HepG2 (cell line): ENCODE results near the gene GMCL2. TPM values are rescaled to one million over a fixed set of nuclear protein-coding genes. Genes with fewer than 3 reads are reported as not detected.

ENCODE experiments used
- ATAC-seq: fragments of 200-7000 bp; cut with Tn5 transposase; 3 replicates; pipeline ENCODE4 v1.9.1; 2020; ENCODE audit warnings: mild to moderate bottlenecking, moderate library complexity
- BruUV-seq: library from RNA; stranded (reverse); fragments of 400-500 nt; replicated peaks from 2 replicates; lab custom pipeline; 2021; lab: Mats Ljungman, UMichigan
- CTCF ChIA-PET: fragments of 300-600 bp; formaldehyde crosslinking; extraction: SDS; loops from one replicate; lab custom pipeline; 2021; ENCODE audit warnings: low total read pairs, inconsistent platforms, low intra/inter-chr PET ratio; lab: Yijun Ruan, JAX
- POLR2A ChIA-PET: fragments of 350-600 bp; sonication (Branson Sonifier 250); formaldehyde crosslinking; loops from one replicate; lab custom pipeline; 2020; ENCODE audit warnings: antibody characterized with exemption, inconsistent platforms; lab: Yijun Ruan, JAX
- DNase-seq: peaks from one replicate; pipeline ENCODE4 v3.0.0-alpha.2; 2015; ENCODE audit warnings: low spot score
- FAIRE-seq: peaks from 3 replicates; lab custom pipeline; 2011; peaks lifted over from hg19 to GRCh38; lab: Jason Lieb, UNC
- H2AFZ ChIP-seq: one replicate; pipeline ENCODE4 v1.6.1; 2011; ENCODE audit warnings: low read length, inconsistent platforms
- H3K27ac ChIP-seq: fragments of 300-600 bp; 3 replicates; pipeline ENCODE4 v1.8.0; 2011; ENCODE audit warnings: mixed run types, mild to moderate bottlenecking, mixed read lengths, low read length, inconsistent platforms; ENCODE audit not compliant: insufficient read depth; ENCODE audit errors: extremely low read length
- H3K27me3 ChIP-seq, 2 experiments: fragments of 200-600 bp in 1 of 2; 2 replicates in 1 of 2; 3 replicates in 1 of 2; pipeline versions ENCODE4 v1.6.0 to v1.8.0; 2011; ENCODE audit warnings: low read length in 2 of 2, mild to moderate bottlenecking in 2 of 2, moderate library complexity in 2 of 2, inconsistent platforms in 1 of 2; ENCODE audit not compliant: insufficient read depth in 2 of 2, control insufficient read depth in 1 of 2
- H3K36me3 ChIP-seq, 2 experiments: fragments of 200-600 bp in 1 of 2; replicated peaks in 1 of 2; 2 replicates in 1 of 2; 3 replicates in 1 of 2; pipeline versions ENCODE4 v1.5.1 to v1.8.0; 2011; ENCODE audit warnings: low read length in 2 of 2, inconsistent platforms in 1 of 2; ENCODE audit not compliant: insufficient read depth in 2 of 2, control insufficient read depth in 1 of 2
- H3K4me1 ChIP-seq: 2 replicates; pipeline ENCODE4 v1.5.1; 2012; ENCODE audit warnings: low read length, inconsistent platforms; ENCODE audit not compliant: insufficient read depth
- H3K4me2 ChIP-seq: 2 replicates; pipeline ENCODE4 v1.6.0; 2011; ENCODE audit warnings: low read depth, low read length, inconsistent platforms
- H3K4me3 ChIP-seq, 3 experiments: fragments of 200-600 bp in 1 of 3; sonication (generic), shearing (Covaris generic) in 1 of 3; replicated peaks in 1 of 3; 2 replicates each; pipeline ENCODE4 v1.5.1; 2011 to 2016; ENCODE audit warnings: low read length in 3 of 3, inconsistent platforms in 2 of 3, low read depth in 2 of 3, mild to moderate bottlenecking in 2 of 3, control low read depth in 1 of 3, mixed read lengths in 1 of 3; ENCODE audit not compliant: insufficient read depth in 1 of 3
- H3K79me2 ChIP-seq: one replicate; pipeline ENCODE4 v1.6.1; 2011; ENCODE audit warnings: low read length, inconsistent platforms; ENCODE audit not compliant: insufficient read depth
- H3K9ac ChIP-seq: 2 replicates; pipeline ENCODE4 v1.6.0; 2011; ENCODE audit warnings: mild to moderate bottlenecking, low read depth, low read length, inconsistent platforms; ENCODE audit not compliant: insufficient read depth
- H3K9me3 ChIP-seq: 2 replicates; pipeline ENCODE4 v1.5.1; 2012; ENCODE audit warnings: mild to moderate bottlenecking, low read length
- H4K20me1 ChIP-seq: 2 replicates; pipeline ENCODE4 v1.6.0; 2011; ENCODE audit warnings: inconsistent platforms, mild to moderate bottlenecking, low read length, moderate library complexity; ENCODE audit not compliant: insufficient read depth
- DBP ChIP-seq: sonication (generic); formaldehyde crosslinking; IDR thresholded peaks from 2 replicates; pipeline ENCODE4 v1.4.0; 2020; ENCODE audit warnings: missing genetic modification reagents; ENCODE audit errors: not compliant biosample characterization
- HNF4A ChIP-seq: sonication (generic); formaldehyde crosslinking; IDR thresholded peaks from 2 replicates; pipeline ENCODE4 v1.4.0; 2020; ENCODE audit warnings: missing genetic modification reagents
- NFAT5 ChIP-seq: sonication (generic); formaldehyde crosslinking; IDR thresholded peaks from 2 replicates; pipeline ENCODE4 v1.4.0; 2020; ENCODE audit warnings: missing genetic modification reagents
- PAX8 ChIP-seq: sonication (generic); formaldehyde crosslinking; IDR thresholded peaks from 2 replicates; pipeline ENCODE4 v1.8.0; 2022; ENCODE audit warnings: mild to moderate bottlenecking, missing genetic modification reagents, borderline replicate concordance
- POLR2A ChIP-seq, 2 experiments: IDR thresholded peaks; 2 replicates each; pipeline ENCODE4 v1.6.1; 2011; ENCODE audit warnings: low read depth in 2 of 2, low read length in 2 of 2, mild to moderate bottlenecking in 1 of 2, moderate library complexity in 1 of 2; ENCODE audit not compliant: insufficient read depth in 1 of 2
- SAFB2 ChIP-seq: sonication (generic); formaldehyde crosslinking; IDR thresholded peaks from 2 replicates; pipeline ENCODE4 v1.5.1; 2020; ENCODE audit warnings: missing genetic modification reagents, low read depth, mild to moderate bottlenecking, borderline replicate concordance
- ZNF484 ChIP-seq: sonication (generic); formaldehyde crosslinking; IDR thresholded peaks from 2 replicates; pipeline ENCODE4 v1.5.1; 2020; ENCODE audit warnings: mild to moderate bottlenecking, low read depth, missing genetic modification reagents, borderline replicate concordance
- ZNF724P ChIP-seq: sonication (generic); formaldehyde crosslinking; IDR thresholded peaks from 2 replicates; pipeline ENCODE4 v1.8.0; 2022; ENCODE audit warnings: missing genetic modification reagents, borderline replicate concordance
- WGBS: methylation state at CpG from one replicate; pipeline ENCODE4 v1.1.6; 2017; ENCODE audit warnings: low lambda C conversion rate; 5-methylcytosine and 5-hydroxymethylcytosine counted together
- in situ Hi-C: cut with HindIII; loops from 2 replicates; pipeline ENCODE4 v1.10.0; 2017; ENCODE audit warnings: low pct_unique_long_range_greater_than_20kb; ENCODE audit not compliant: extremely low pct_ligation_motif_present
- intact Hi-C: fragments of 100-400 bp; cut with micrococcal nuclease; formaldehyde crosslinking; loops from one replicate; pipeline ENCODE4 v1.10.0; 2022; ENCODE audit not compliant: unreplicated experiment
- polyA plus RNA-seq, 8 experiments: library from polyadenylated mRNA; depleted of rRNA in 3 of 8; stranded (reverse) in 7 of 8; unstranded in 1 of 8; fragments of >200 nt; fragmentation: Illumina TruSeq in 4 of 8; extraction: Trizol in 4 of 8; gene quantifications; 2 replicates each; pipeline versions ENCODE4 v1.2.1 to v1.2.3, GENCODE V29; 2011 to 2016; ENCODE audit warnings: low read depth in 4 of 8, missing spikeins in 1 of 8, mixed read lengths in 1 of 8; ENCODE audit not compliant: insufficient read depth in 1 of 8
- total RNA-seq, 5 experiments: library from RNA; depleted of rRNA; stranded (reverse); fragments of >200 nt; fragmentation: Illumina TruSeq; extraction: Trizol; gene quantifications; 2 replicates each; pipeline ENCODE4 v1.2.3, GENCODE V29; 2016; ENCODE audit warnings: low read depth in 1 of 5

The GMCL2 gene
- total and polyA plus RNA-seq, 2 of the 13 experiments (the other 11 are each of a cell fraction or from before 2014, with no cell fraction given) = 0.03 TPM; not detected in 1

- Histone ChIP-seq H3K27ac (no peak overlapping the region), H3K27me3 (no peaks in the 10 kb centered on the region), H3K4me3 (no peak overlapping the region), H4K20me1 (no peaks in the 10 kb centered on the region), H3K9me3 (no peaks in the 10 kb centered on the region), H3K36me3 (peaks cover 12 to 80% of the 10 kb centered on the region in 2 experiments), H3K9ac (no peak overlapping the region), H3K79me2 (no peaks in the 10 kb centered on the region), H3K4me2 (no peak overlapping the region), H3K4me1 (peaks cover 21% of the 10 kb centered on the region), H2AFZ (no peak overlapping the region)
- ATAC-seq = peak; percentile 12
- no TSS peak for BruUV-seq
- DNase-seq = no peak
- TF ChIP-seq PAX8 = no peak
- TF ChIP-seq ZNF484 (CRISPR knock-in tag) = no peak
- TF ChIP-seq DBP (CRISPR knock-in tag) = no peak
- no peak for TF ChIP-seq SAFB2 (CRISPR knock-in tag)
- TF ChIP-seq POLR2A (IDR thresholded peaks at IDR 0.05; ENCODE audit: insufficient read depth in 1 of 2, low read depth in 2 of 2, low read length in 2 of 2) = peak; percentile 38 to 50; a peak in 3 of 4 replicates
- in situ Hi-C loops (no loop called here), intact Hi-C loops (no loop called here)
- POLR2A ChIA-PET = interaction anchor here (1.1 to 2.6 kb wide), 4 partner anchors 10 to 21 kb away, joined by 3 to 15 read pairs (median 6); partner anchors contain the start of gene HNRNPAB
- 90% methylated on average over 4 of the region's 6 CpGs for WGBS
- CTCF ChIA-PET = no interaction called here
- FAIRE-seq = no peak
Measured at GRCh38 chr5:178214160-178214803, 27.1 kb upstream of the GMCL2 start.

DNA sequence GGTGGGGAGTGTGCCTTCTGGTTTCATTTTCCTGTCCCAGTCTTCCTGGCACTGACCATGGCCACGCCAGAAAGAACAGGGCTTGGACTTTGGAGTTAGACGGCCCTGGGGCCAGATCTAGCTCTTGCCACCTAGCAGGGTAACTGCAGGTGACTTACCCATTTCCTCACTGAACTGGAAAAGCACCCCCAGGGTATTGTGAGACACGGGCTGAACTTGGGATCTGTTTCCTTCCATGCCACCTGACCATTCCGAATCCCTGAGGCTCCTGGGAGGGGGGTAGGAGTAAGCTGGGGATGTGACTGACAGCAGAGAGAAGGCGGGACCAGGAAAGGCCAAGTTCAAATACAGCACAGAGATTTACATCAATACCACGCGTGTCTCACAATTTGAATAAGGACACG is 26.6 kb upstream of the GMCL2 start:
- CTCF ChIA-PET = no interaction called here
- TF ChIP-seq ZNF724P (CRISPR knock-in tag) (no peak), NFAT5 (CRISPR knock-in tag) (no peak), HNF4A (peak; percentile 43; the same call in 1 of the 2 replicates)

More for the DNA sequence above, 26.6 kb upstream of the GMCL2 start:
- no peaks in the 10 kb centered on the region for H3K27me3 ChIP-seq
- H3K9me3 ChIP-seq = no peaks in the 10 kb centered on the region
- no TSS peak for BruUV-seq
- DNase-seq (no peak), ATAC-seq (peak; percentile 12), FAIRE-seq (no peak)
- no peak overlapping the region for H3K9ac ChIP-seq
- in situ Hi-C loops (no loop called here), intact Hi-C loops (no loop called here)
- H3K4me2 ChIP-seq = no peak overlapping the region
- H3K79me2 ChIP-seq = no peaks in the 10 kb centered on the region
- no peak overlapping the region for H3K27ac ChIP-seq
- POLR2A ChIA-PET = interaction anchor here (0.6 to 2.6 kb wide), 4 partner anchors 9 to 21 kb away, joined by 3 to 15 read pairs (median 6); partner anchors contain the start of gene HNRNPAB
- H2AFZ ChIP-seq = no peak overlapping the region
- peaks cover 12 to 85% of the 10 kb centered on the region in 2 experiments for H3K36me3 ChIP-seq
- no peak overlapping the region for H3K4me3 ChIP-seq
- peaks cover 21% of the 10 kb centered on the region for H3K4me1 ChIP-seq
- 82% methylated on average over 8 of the region's 8 CpGs for WGBS
- peaks cover 4% of the 10 kb centered on the region; the same call in 1 of the 2 replicates for H4K20me1 ChIP-seq
